AG04449 (cell line): Measurements from ENCODE around the gene ATXN10.

Source experiments
- CTCF ChIA-PET: fragments of 350-600 bp; formaldehyde crosslinking; extraction: SDS; loops from one replicate; lab custom pipeline; 2021; ENCODE audit warnings: antibody characterized with exemption; lab: Yijun Ruan, JAX
- POLR2A ChIA-PET: fragments of 400-600, 350-600 bp; formaldehyde crosslinking; extraction: SDS; loops from one replicate; lab custom pipeline; 2020; ENCODE audit warnings: antibody characterized with exemption, inconsistent platforms; lab: Yijun Ruan, JAX
- DNase-seq: peaks from one replicate; pipeline ENCODE4 v3.0.0-alpha.2; 2010; ENCODE audit warnings: low read depth, low spot score
- H3K4me3 ChIP-seq: 2 replicates; pipeline ENCODE4 v1.5.1; 2011; ENCODE audit warnings: low read depth, mild to moderate bottlenecking, control low read depth, low read length
- TF ChIP-seq, protein P1 (sequence below): IDR thresholded peaks from one replicate; pipeline ENCODE4 v1.5.1; 2011; ENCODE audit warnings: mild to moderate bottlenecking, moderate library complexity, low read length, control low read depth, inconsistent platforms; ENCODE audit not compliant: insufficient read depth; ENCODE audit errors: missing control alignments

The ATXN10 gene

DNA sequence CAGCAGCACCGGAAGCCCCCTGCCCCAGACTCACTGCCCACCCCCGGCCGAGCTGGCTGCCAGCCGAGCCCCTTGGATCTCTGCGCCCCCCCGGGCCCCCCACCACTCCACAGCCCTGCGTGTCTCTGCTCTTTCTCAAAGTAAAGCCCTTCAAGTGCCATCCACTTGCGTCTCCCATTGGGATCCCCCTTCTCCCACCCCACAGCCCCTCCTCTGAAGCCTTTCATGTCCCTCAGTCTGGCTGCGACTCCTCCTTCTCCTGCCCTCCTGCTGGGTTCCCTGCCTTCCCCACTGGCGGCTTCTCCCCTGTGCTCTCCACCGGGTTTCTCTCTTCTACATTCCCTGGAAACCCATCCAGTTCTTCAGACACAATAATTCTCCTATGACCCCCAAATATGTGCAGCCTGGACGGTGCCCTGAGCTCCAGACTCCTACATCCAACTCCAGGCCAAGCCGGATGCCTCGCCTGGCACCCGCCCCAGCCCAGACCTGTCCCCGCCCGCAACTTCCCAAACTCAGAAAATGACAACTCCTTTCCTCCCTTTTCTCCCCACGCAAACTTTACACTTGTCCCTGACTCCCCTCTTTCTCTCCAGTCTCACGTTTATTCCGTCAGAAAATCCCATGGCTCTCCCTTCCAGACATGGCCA lies 196.4 kb downstream of the ATXN10 start:
- TF ChIP-seq, protein P1, sequence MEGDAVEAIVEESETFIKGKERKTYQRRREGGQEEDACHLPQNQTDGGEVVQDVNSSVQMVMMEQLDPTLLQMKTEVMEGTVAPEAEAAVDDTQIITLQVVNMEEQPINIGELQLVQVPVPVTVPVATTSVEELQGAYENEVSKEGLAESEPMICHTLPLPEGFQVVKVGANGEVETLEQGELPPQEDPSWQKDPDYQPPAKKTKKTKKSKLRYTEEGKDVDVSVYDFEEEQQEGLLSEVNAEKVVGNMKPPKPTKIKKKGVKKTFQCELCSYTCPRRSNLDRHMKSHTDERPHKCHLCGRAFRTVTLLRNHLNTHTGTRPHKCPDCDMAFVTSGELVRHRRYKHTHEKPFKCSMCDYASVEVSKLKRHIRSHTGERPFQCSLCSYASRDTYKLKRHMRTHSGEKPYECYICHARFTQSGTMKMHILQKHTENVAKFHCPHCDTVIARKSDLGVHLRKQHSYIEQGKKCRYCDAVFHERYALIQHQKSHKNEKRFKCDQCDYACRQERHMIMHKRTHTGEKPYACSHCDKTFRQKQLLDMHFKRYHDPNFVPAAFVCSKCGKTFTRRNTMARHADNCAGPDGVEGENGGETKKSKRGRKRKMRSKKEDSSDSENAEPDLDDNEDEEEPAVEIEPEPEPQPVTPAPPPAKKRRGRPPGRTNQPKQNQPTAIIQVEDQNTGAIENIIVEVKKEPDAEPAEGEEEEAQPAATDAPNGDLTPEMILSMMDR: no peak
- no peak overlapping the region for H3K4me3 ChIP-seq
- ChIA-PET CTCF (interaction anchor here (1.0 to 5.4 kb wide), 11 partner anchors 10 to 291 kb away, joined by 3 to 33 read pairs (median 3); no protein-coding TSS in a partner anchor), POLR2A (no interaction called here)
- DNase-seq: no peak

DNA sequence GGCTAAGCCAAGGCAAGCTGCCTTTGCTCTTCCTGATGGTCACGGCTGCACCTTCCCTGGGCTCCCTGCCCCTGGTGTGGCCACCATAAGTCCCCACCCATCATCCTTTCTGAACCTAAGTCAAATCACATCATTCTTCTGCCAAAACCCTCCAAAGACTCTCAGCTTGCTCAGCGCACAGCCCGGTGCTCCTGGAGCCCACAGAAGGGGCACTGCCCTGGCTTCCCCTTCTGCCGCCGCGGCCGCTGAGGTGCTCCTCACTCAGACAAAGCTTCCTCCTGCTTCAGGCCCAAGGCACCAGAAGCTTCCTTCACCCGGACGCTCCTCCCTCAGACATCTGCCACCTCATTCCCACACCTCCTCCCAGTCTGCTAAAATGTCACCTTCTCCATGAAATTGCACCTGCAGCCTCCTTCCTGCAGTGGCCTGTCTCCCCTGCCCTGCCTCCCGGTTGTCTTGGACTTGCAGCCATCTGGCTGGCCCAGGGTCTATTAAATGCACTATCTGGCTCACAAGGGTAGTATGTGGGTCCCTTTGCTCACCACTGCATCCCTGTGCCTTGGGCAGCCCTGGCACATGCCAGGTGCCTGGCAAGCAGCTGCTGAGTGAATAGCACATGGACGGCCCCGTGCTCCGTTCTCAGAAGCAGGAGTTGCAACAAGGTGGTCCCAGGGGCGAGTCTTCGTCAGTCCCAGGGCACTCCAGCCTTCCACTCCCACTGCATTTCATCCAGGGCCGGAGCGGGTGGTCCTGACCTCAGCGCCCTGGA lies 197.1 kb downstream of the ATXN10 start:
- TF ChIP-seq, protein P1: no peak
- H3K4me3 ChIP-seq: no peak overlapping the region
- ChIA-PET POLR2A (no interaction called here), CTCF (interaction anchor here (0.9 to 2.4 kb wide), 2 partner anchors 224 to 291 kb away, joined by 5 to 9 read pairs; no protein-coding TSS in a partner anchor)
- DNase-seq: no peak

DNA sequence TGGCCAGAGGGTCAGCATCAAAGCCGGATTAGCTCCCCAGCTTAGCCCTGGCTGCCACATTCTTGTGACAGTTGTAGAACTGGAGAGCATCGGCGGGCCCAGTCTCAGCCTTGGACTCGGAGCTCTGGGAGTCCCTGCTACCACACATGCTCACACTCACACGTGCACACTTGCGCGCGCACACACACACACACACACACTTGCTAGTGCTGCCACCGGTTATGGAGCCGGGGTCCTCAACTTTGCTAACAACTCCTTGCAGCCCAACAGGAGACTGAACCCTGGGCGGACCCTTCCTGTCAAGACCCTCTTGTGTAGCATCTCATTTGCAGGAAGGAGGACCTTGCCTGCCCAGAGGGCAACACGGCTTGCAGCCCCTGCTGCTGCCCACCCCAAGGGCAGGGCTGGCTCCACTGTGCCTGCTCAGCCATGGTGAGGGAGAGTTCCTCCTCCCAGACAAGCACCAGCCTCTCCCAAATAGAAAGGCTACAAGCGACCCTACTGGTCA lies 197.8 kb downstream of the ATXN10 start:
- TF ChIP-seq, protein P1: no peak
- ChIA-PET POLR2A (no interaction called here), CTCF (interaction anchor here (0.9 kb wide), 1 partner anchor 292 kb away, joined by 5 read pairs; no protein-coding TSS in a partner anchor)
- no peak overlapping the region for H3K4me3 ChIP-seq
- no peak for DNase-seq

DNA sequence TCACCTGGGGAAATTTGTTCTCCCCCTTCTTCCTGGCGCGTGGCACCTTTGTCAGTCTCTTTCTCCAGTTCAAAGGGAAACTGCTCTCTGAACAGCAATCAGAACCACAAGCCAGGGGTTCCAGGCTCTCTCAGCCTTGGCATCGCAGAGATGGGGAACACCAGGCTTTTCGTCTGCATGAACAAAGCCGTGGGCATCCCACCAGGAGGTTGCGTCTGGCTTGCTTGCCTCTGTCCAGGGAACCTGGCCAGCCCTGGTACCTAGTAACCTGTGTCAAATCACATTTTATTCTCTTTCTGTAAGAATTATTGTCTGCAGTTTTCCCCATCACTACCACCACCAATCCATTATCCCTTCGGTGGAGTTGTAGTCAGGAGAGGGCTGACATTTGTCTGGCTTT lies 198.4 kb downstream of the ATXN10 start:
- ChIA-PET POLR2A (no interaction called here), CTCF (interaction anchor here (0.9 kb wide), 1 partner anchor 292 kb away, joined by 5 read pairs; no protein-coding TSS in a partner anchor)
- H3K4me3 ChIP-seq: no peak overlapping the region
- TF ChIP-seq, protein P1: no peak
- DNase-seq: no peak

DNA sequence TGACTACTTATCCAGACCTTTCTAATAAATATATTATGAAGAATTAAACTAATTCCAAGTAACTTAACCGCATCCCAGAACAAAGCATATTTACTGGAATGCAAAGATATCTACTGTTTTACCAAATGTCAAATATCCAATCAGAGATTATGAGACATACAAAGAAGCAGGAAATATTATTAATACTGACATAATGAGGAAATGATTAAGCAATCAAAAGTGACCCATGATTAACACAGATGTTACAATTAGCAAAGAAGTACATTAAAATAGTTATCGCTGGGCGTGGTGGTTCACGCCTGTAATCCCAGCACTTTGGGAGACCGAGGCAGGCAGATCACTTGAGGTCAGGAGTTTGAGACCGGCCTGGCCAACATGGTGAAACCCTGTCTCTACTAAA lies 200.1 kb downstream of the ATXN10 start:
- TF ChIP-seq, protein P1: no peak
- POLR2A ChIA-PET: no interaction called here
- H3K4me3 ChIP-seq: no peak overlapping the region
- CTCF ChIA-PET: interaction anchor here (5.6 kb wide), 1 partner anchor 7 kb away, joined by 55 read pairs; no protein-coding TSS in a partner anchor
- no peak for DNase-seq
